Kidney (tissue), 14 donors: Measurements from ENCODE around the gene MYOD1. TPM values are rescaled to one million over a fixed set of nuclear protein-coding genes. Genes with fewer than 3 reads are reported as not detected.
A peak's percentile ranks its signal among the peaks of the same experiment; 100 is the strongest.

Experiments
- DNase-seq, 5 donors: peaks; one replicate each; pipeline ENCODE4 v3.0.0-alpha.2; 2013 to 2020
- FAIRE-seq: peaks from 2 replicates; lab custom pipeline; 2012; peaks lifted over from hg19 to GRCh38; lab: Jason Lieb, UNC
- H3K27ac ChIP-seq, 2 donors: one replicate each; pipeline ENCODE4 v1.7.0; 2013; ENCODE audit warnings: low read depth in 2 of 2, low read length in 2 of 2, inconsistent platforms in 1 of 2
- H3K27me3 ChIP-seq: one replicate; pipeline ENCODE4 v1.7.1; 2013; ENCODE audit warnings: low read length, inconsistent platforms; ENCODE audit not compliant: control insufficient read depth, insufficient read depth
- H3K36me3 ChIP-seq, 3 donors: one replicate each; pipeline versions ENCODE4 v1.7.0 to v1.7.1; 2013; ENCODE audit warnings: low read length in 3 of 3, control low read depth in 1 of 3, inconsistent platforms in 1 of 3; ENCODE audit not compliant: insufficient read depth in 3 of 3, control insufficient read depth in 2 of 3
- H3K4me1 ChIP-seq, 3 donors: one replicate each; pipeline versions ENCODE4 v1.7.0 to v1.7.1; 2013; ENCODE audit warnings: low read length in 3 of 3, inconsistent platforms in 1 of 3, low read depth in 1 of 3; ENCODE audit not compliant: control insufficient read depth in 2 of 3, insufficient read depth in 2 of 3
- H3K4me3 ChIP-seq, 3 donors: one replicate each; pipeline versions ENCODE4 v1.7.0 to v1.8.1; 2013; ENCODE audit warnings: low read length in 3 of 3, control low read depth in 1 of 3, inconsistent platforms in 1 of 3
- H3K9ac ChIP-seq, 3 donors: one replicate each; pipeline versions ENCODE4 v1.7.0 to v1.7.1; 2013; ENCODE audit warnings: low read length in 3 of 3, control low read depth in 1 of 3, inconsistent platforms in 1 of 3
- H3K9me3 ChIP-seq, 3 donors: one replicate each; pipeline versions ENCODE4 v1.7.0 to v1.7.1; 2013; ENCODE audit warnings: low read length in 3 of 3, control low read depth in 1 of 3, inconsistent platforms in 1 of 3; ENCODE audit not compliant: control insufficient read depth in 2 of 3, insufficient read depth in 1 of 3
- CTCF ChIP-seq: IDR thresholded peaks from 3 replicates; pipeline ENCODE4 v1.5.1; 2012; ENCODE audit warnings: mild to moderate bottlenecking, moderate library complexity, borderline replicate concordance; ENCODE audit not compliant: insufficient read depth; ENCODE audit errors: extremely low read depth
- intact Hi-C: fragments of 100-400 bp; cut with DNase I; formaldehyde crosslinking; loops from one replicate; pipeline ENCODE4 v1.11.1; 2022
- polyA plus RNA-seq: library from polyadenylated mRNA; stranded (reverse); fragments of 350-450 nt; fragmentation: Illumina TruSeq; extraction: RNeasy Lipid Tissue Mini Kit (QIAGEN cat#74804); gene quantifications from one replicate; pipeline ENCODE4 v1.2.3, GENCODE V29; 2014; ENCODE audit warnings: low read depth, low replicate concordance; ENCODE audit not compliant: insufficient read depth
- total RNA-seq: library from RNA; stranded (reverse); fragmentation: NEBNext Ultra II Directional; extraction: Animal tissue kit (Norgen Biotek cat#: 25700); gene quantifications from one replicate; pipeline ENCODE4 v1.2.1, GENCODE V29; 2021
- donor health status: control.
- donor health status: control.
- donor health status: control.
- donor health status: control.
- donor health status: control.
- donor health status: DM: yes; HTN: yes; CAD: no.
- donor health status: Normal renal cell carcinoma (clear cell type).

Gene MYOD1
- total and polyA plus RNA-seq, 2 donors from 2014 or later: not detected

- Histone ChIP-seq H3K9ac (peak overlapping the region in 1 of 3 donors; percentile 88), H3K9me3 (no peaks in the 10 kb centered on the region), H3K27me3 (peaks cover 41% of the 10 kb centered on the region), H3K4me3 (no peak overlapping the region), H3K4me1 (peaks cover 0 to 17% (median 0%) of the 10 kb centered on the region in 3 donors), H3K27ac (no peak overlapping the region), H3K36me3 (no peaks in the 10 kb centered on the region)
- intact Hi-C loops: loop anchor here (10.0 kb wide), 1 partner anchor 127 kb away; no protein-coding TSS in a partner anchor
- FAIRE-seq (no peak), DNase-seq (no peak)
- TF ChIP-seq CTCF: no peak
Observed at GRCh38 chr11:17721242-17721999, 2.0 kb downstream of the MYOD1 start.

- Histone ChIP-seq H3K9ac (no peak overlapping the region), H3K4me3 (no peak overlapping the region), H3K9me3 (no peaks in the 10 kb centered on the region), H3K27ac (no peak overlapping the region), H3K4me1 (peaks cover 0 to 17% (median 0%) of the 10 kb centered on the region in 3 donors), H3K36me3 (no peaks in the 10 kb centered on the region), H3K27me3 (peaks cover 41% of the 10 kb centered on the region)
- DNase-seq (no peak), FAIRE-seq (no peak)
- no peak for TF ChIP-seq CTCF
- intact Hi-C loops: loop anchor here (10.0 kb wide), 1 partner anchor 127 kb away; no protein-coding TSS in a partner anchor
Observed at GRCh38 chr11:17722000-17722643, 2.8 kb downstream of the MYOD1 start.

GRCh38 chr11:17724020-17724908 lies 4.9 kb downstream of the MYOD1 start:
- no peak for FAIRE-seq
- peaks cover 24% of the 10 kb centered on the region for H3K27me3 ChIP-seq
- DNase-seq: peak in 2 of 5 donors; percentile 6 to 7
- H3K36me3 ChIP-seq: no peaks in the 10 kb centered on the region
- H3K27ac ChIP-seq: no peak overlapping the region
- intact Hi-C loops: loop anchor here (10.0 kb wide), 1 partner anchor 129 kb away; no protein-coding TSS in a partner anchor
- no peak for TF ChIP-seq CTCF
- H3K9ac ChIP-seq: no peak overlapping the region
- no peak overlapping the region for H3K4me3 ChIP-seq
- peaks cover 0 to 17% (median 0%) of the 10 kb centered on the region in 3 donors for H3K4me1 ChIP-seq
- H3K9me3 ChIP-seq: no peaks in the 10 kb centered on the region
